ENCODE measurements around the gene GPM6B.
"Not testable (repeated sequence)": the region's sequence is repeated elsewhere in the genome, so short reads cannot be mapped to it uniquely, and the experiment has no call there.

GPM6B gene

GRCh38 chrX:13734278-13735172 lies 82.4 kb downstream of the GPM6B start, which contains the start of the genes OFD1 and TRAPPC2:
Gene OFD1, plus strand, starts transcription at chrX:13734748. Its CDS starts 324 bp downstream, at chrX:13735072.
Gene TRAPPC2, minus strand, starts transcription at chrX:13734620. Its CDS starts 14,657 bp downstream, at chrX:13719963.
- no peaks in the 10 kb centered on the region for H3K9me3 ChIP-seq (ENCODE audit: control insufficient read depth in 2 of 2, low read length in 2 of 2)
- no peaks in the 10 kb centered on the region for H3K27me3 ChIP-seq (ENCODE audit: control insufficient read depth in 2 of 2, insufficient read depth in 2 of 2, low read length in 2 of 2)
- peak within 1 kb of the TSS; percentile 83 to 90 for H3K4me3 ChIP-seq (ENCODE audit: low read length in 2 of 2)
- H3K9ac ChIP-seq (ENCODE audit: low read depth in 1 of 2, low read length in 2 of 2): peak within 1 kb of the TSS; percentile 72 to 86
- H3K36me3 ChIP-seq (ENCODE audit: control insufficient read depth in 2 of 2, insufficient read depth in 2 of 2, low read length in 2 of 2): peaks cover 0 to 6% of the 10 kb centered on the region in 2 donors
- peak within 1 kb of the TSS; percentile 95 to 96 for H3K27ac ChIP-seq (ENCODE audit: low read depth in 2 of 2, low read length in 2 of 2)
- H3K4me1 ChIP-seq (ENCODE audit: control insufficient read depth in 2 of 2, insufficient read depth in 2 of 2, low read length in 2 of 2): peaks cover 0 to 22% of the 10 kb centered on the region in 2 donors

GRCh38 chrX:13733506-13733905 lies 83.4 kb downstream of the GPM6B start:
- Histone ChIP-seq H3K9me3 (ENCODE audit: control insufficient read depth in 2 of 2, low read length in 2 of 2) (no peaks in the 10 kb centered on the region), H3K4me1 (ENCODE audit: control insufficient read depth in 2 of 2, insufficient read depth in 2 of 2, low read length in 2 of 2) (peaks cover 0 to 22% of the 10 kb centered on the region in 2 donors), H3K4me3 (ENCODE audit: low read length in 2 of 2) (peak overlapping the region; percentile 83 to 90), H3K27me3 (ENCODE audit: control insufficient read depth in 2 of 2, insufficient read depth in 2 of 2, low read length in 2 of 2) (no peaks in the 10 kb centered on the region), H3K27ac (ENCODE audit: low read depth in 2 of 2, low read length in 2 of 2) (peak overlapping the region; percentile 95 to 96), H3K9ac (ENCODE audit: low read depth in 1 of 2, low read length in 2 of 2) (peak overlapping the region; percentile 72 to 86), H3K36me3 (ENCODE audit: control insufficient read depth in 2 of 2, insufficient read depth in 2 of 2, low read length in 2 of 2) (peaks cover 0 to 6% of the 10 kb centered on the region in 2 donors)

GRCh38 chrX:13732246-13733067 lies 84.4 kb downstream of the GPM6B start:
- H3K36me3 ChIP-seq (ENCODE audit: control insufficient read depth in 2 of 2, insufficient read depth in 2 of 2, low read length in 2 of 2): peaks cover 0 to 3% of the 10 kb centered on the region in 2 donors
- no peak overlapping the region for H3K4me3 ChIP-seq (ENCODE audit: low read length in 2 of 2)
- peaks cover 0 to 22% of the 10 kb centered on the region in 2 donors for H3K4me1 ChIP-seq (ENCODE audit: control insufficient read depth in 2 of 2, insufficient read depth in 2 of 2, low read length in 2 of 2)
- H3K27ac ChIP-seq (ENCODE audit: low read depth in 2 of 2, low read length in 2 of 2): no peak overlapping the region
- no peak overlapping the region for H3K9ac ChIP-seq (ENCODE audit: low read depth in 1 of 2, low read length in 2 of 2)
- no peaks in the 10 kb centered on the region for H3K9me3 ChIP-seq (ENCODE audit: control insufficient read depth in 2 of 2, low read length in 2 of 2)
- H3K27me3 ChIP-seq (ENCODE audit: control insufficient read depth in 2 of 2, insufficient read depth in 2 of 2, low read length in 2 of 2): no peaks in the 10 kb centered on the region

GRCh38 chrX:13730523-13730922 lies 86.4 kb downstream of the GPM6B start:
- H3K4me1 ChIP-seq (ENCODE audit: control insufficient read depth in 2 of 2, insufficient read depth in 2 of 2, low read length in 2 of 2): peaks cover 0 to 11% of the 10 kb centered on the region in 2 donors
- H3K27ac ChIP-seq (ENCODE audit: low read depth in 2 of 2, low read length in 2 of 2); H3K27me3 ChIP-seq (ENCODE audit: control insufficient read depth in 2 of 2, insufficient read depth in 2 of 2, low read length in 2 of 2); H3K9me3 ChIP-seq (ENCODE audit: control insufficient read depth in 2 of 2, low read length in 2 of 2); H3K9ac ChIP-seq (ENCODE audit: low read depth in 1 of 2, low read length in 2 of 2); H3K36me3 ChIP-seq (ENCODE audit: control insufficient read depth in 2 of 2, insufficient read depth in 2 of 2, low read length in 2 of 2); H3K4me3 ChIP-seq (ENCODE audit: low read length in 2 of 2): not testable (repeated sequence)

- H3K27ac ChIP-seq (ENCODE audit: low read depth in 2 of 2, low read length in 2 of 2); H3K9me3 ChIP-seq (ENCODE audit: control insufficient read depth in 2 of 2, low read length in 2 of 2); H3K4me1 ChIP-seq (ENCODE audit: control insufficient read depth in 2 of 2, insufficient read depth in 2 of 2, low read length in 2 of 2); H3K4me3 ChIP-seq (ENCODE audit: low read length in 2 of 2); H3K9ac ChIP-seq (ENCODE audit: low read depth in 1 of 2, low read length in 2 of 2); H3K27me3 ChIP-seq (ENCODE audit: control insufficient read depth in 2 of 2, insufficient read depth in 2 of 2, low read length in 2 of 2); H3K36me3 ChIP-seq (ENCODE audit: control insufficient read depth in 2 of 2, insufficient read depth in 2 of 2, low read length in 2 of 2): not testable (repeated sequence)
Observed at GRCh38 chrX:13726583-13726982, 90.3 kb downstream of the GPM6B start.

- not testable (repeated sequence) for H3K27ac ChIP-seq (ENCODE audit: low read depth in 2 of 2, low read length in 2 of 2); H3K9ac ChIP-seq (ENCODE audit: low read depth in 1 of 2, low read length in 2 of 2); H3K36me3 ChIP-seq (ENCODE audit: control insufficient read depth in 2 of 2, insufficient read depth in 2 of 2, low read length in 2 of 2); H3K4me3 ChIP-seq (ENCODE audit: low read length in 2 of 2); H3K9me3 ChIP-seq (ENCODE audit: control insufficient read depth in 2 of 2, low read length in 2 of 2); H3K27me3 ChIP-seq (ENCODE audit: control insufficient read depth in 2 of 2, insufficient read depth in 2 of 2, low read length in 2 of 2); H3K4me1 ChIP-seq (ENCODE audit: control insufficient read depth in 2 of 2, insufficient read depth in 2 of 2, low read length in 2 of 2)
Observed at GRCh38 chrX:13724878-13725277, 92.0 kb downstream of the GPM6B start.

GRCh38 chrX:13721819-13722519 lies 94.9 kb downstream of the GPM6B start:
- Histone ChIP-seq H3K4me1 (ENCODE audit: control insufficient read depth in 2 of 2, insufficient read depth in 2 of 2, low read length in 2 of 2) (no peaks in the 10 kb centered on the region), H3K27me3 (ENCODE audit: control insufficient read depth in 2 of 2, insufficient read depth in 2 of 2, low read length in 2 of 2) (no peaks in the 10 kb centered on the region), H3K9me3 (ENCODE audit: control insufficient read depth in 2 of 2, low read length in 2 of 2) (no peaks in the 10 kb centered on the region), H3K27ac (ENCODE audit: low read depth in 2 of 2, low read length in 2 of 2) (peak overlapping the region in 1 of 2 donors; percentile 5), H3K36me3 (ENCODE audit: control insufficient read depth in 2 of 2, insufficient read depth in 2 of 2, low read length in 2 of 2) (peaks cover 20 to 21% of the 10 kb centered on the region in 2 donors), H3K9ac (ENCODE audit: low read depth in 1 of 2, low read length in 2 of 2) (no peak overlapping the region), H3K4me3 (ENCODE audit: low read length in 2 of 2) (no peak overlapping the region)

- Histone ChIP-seq H3K36me3 (ENCODE audit: control insufficient read depth in 2 of 2, insufficient read depth in 2 of 2, low read length in 2 of 2) (peaks cover 20 to 21% of the 10 kb centered on the region in 2 donors), H3K27ac (ENCODE audit: low read depth in 2 of 2, low read length in 2 of 2) (peak overlapping the region in 1 of 2 donors; percentile 5)
Observed at GRCh38 chrX:13721371-13721770, 95.5 kb downstream of the GPM6B start.

More at GRCh38 chrX:13721371-13721770, 95.5 kb downstream of the GPM6B start:
- Histone ChIP-seq H3K4me3 (ENCODE audit: low read length in 2 of 2) (no peak overlapping the region), H3K27me3 (ENCODE audit: control insufficient read depth in 2 of 2, insufficient read depth in 2 of 2, low read length in 2 of 2) (no peaks in the 10 kb centered on the region), H3K9me3 (ENCODE audit: control insufficient read depth in 2 of 2, low read length in 2 of 2) (no peaks in the 10 kb centered on the region), H3K4me1 (ENCODE audit: control insufficient read depth in 2 of 2, insufficient read depth in 2 of 2, low read length in 2 of 2) (no peaks in the 10 kb centered on the region), H3K9ac (ENCODE audit: low read depth in 1 of 2, low read length in 2 of 2) (no peak overlapping the region)

All from mucosa of rectum (tissue), 2 donors.